Measurements from ENCODE around the gene CDH23.

GRCh38 chr10:71664585-71664984, 267.9 kb downstream of the CDH23 start:
- TF ChIP-seq TCF12 (IDR thresholded peaks at IDR 0.05; ENCODE audit: low read depth, low read length) (no peak), EP300 (IDR thresholded peaks at IDR 0.05; ENCODE audit: borderline replicate concordance in 1 of 2, low read depth in 2 of 2, low read length in 2 of 2) (no peak), TAF1 (IDR thresholded peaks at IDR 0.05; ENCODE audit: low read depth, low read length) (no peak), POLR2A (IDR thresholded peaks at IDR 0.05; ENCODE audit: control extremely low read depth in 1 of 2, low read depth in 2 of 2, low read length in 2 of 2) (no peak), CTCF (IDR thresholded peaks at IDR 0.05; ENCODE audit: control extremely low read depth in 1 of 3, insufficient read depth in 1 of 3, low read depth in 1 of 3, low read length in 3 of 3) (no peak), HDAC2 (IDR thresholded peaks at IDR 0.05; ENCODE audit: borderline replicate concordance in 1 of 2, low read depth in 2 of 2, low read length in 2 of 2) (no peak), YY1 (IDR thresholded peaks at IDR 0.05; ENCODE audit: low read depth, low read length) (no peak), JUN (IDR thresholded peaks at IDR 0.05; ENCODE audit: low read depth, low read length) (no peak), ASH2L (IDR thresholded peaks at IDR 0.05; ENCODE audit: low read length) (no peak), BCL11A (IDR thresholded peaks at IDR 0.05; ENCODE audit: low read depth in 2 of 2, low read length in 2 of 2) (no peak)
